GM12878 (cell line): ENCODE results near the gene POLE4. TPM values are rescaled to one million over a fixed set of nuclear protein-coding genes. Genes with fewer than 3 reads are reported as not detected.

ENCODE experiments used
- ATAC-seq: fragments of 200-7000 bp; cut with Tn5 transposase; 3 replicates; pipeline ENCODE4 v1.9.1; 2020; ENCODE audit warnings: mild to moderate bottlenecking, moderate library complexity
- BruUV-seq: library from RNA; stranded (reverse); fragments of 400-500 nt; replicated peaks from 2 replicates; lab custom pipeline; 2021; lab: Mats Ljungman, UMichigan
- CTCF ChIA-PET: fragments of 300-600 bp; sonication (Branson Sonifier 250); formaldehyde crosslinking; extraction: SDS; loops from one replicate; lab custom pipeline; 2021; ENCODE audit warnings: inconsistent platforms; lab: Yijun Ruan, JAX
- POLR2A ChIA-PET: fragments of 350-600 bp; formaldehyde crosslinking; extraction: SDS; loops from one replicate; lab custom pipeline; 2021; ENCODE audit warnings: inconsistent platforms; lab: Charles Lee
- RAD21 ChIA-PET: fragments of 300-600 bp; sonication (Branson Sonifier 250); formaldehyde crosslinking; loops from one replicate; lab custom pipeline; 2023; ENCODE audit warnings: antibody characterized with exemption; ENCODE audit not compliant: unreplicated experiment; lab: Charles Lee
- SMC1A ChIA-PET: fragments of 300-600 bp; sonication (Branson Sonifier 250); formaldehyde crosslinking; loops from one replicate; lab custom pipeline; 2023; ENCODE audit not compliant: unreplicated experiment, uncharacterized antibody; lab: Charles Lee
- DNase-seq: peaks from one replicate; pipeline ENCODE4 v3.0.0-alpha.2; 2011; ENCODE audit warnings: low read depth, low spot score
- FAIRE-seq: peaks from 3 replicates; lab custom pipeline; 2011; peaks lifted over from hg19 to GRCh38; lab: Jason Lieb, UNC
- H2AFZ ChIP-seq: 2 replicates; pipeline ENCODE4 v1.6.0; 2011; ENCODE audit warnings: low read depth, low read length, control low read depth; ENCODE audit not compliant: control insufficient read depth
- H3K27ac ChIP-seq: 2 replicates; pipeline ENCODE4 v1.5.1; 2011; ENCODE audit warnings: control low read depth; ENCODE audit not compliant: control insufficient read depth, insufficient read depth
- H3K27me3 ChIP-seq, 2 experiments: replicated peaks in 1 of 2; 2 replicates each; pipeline versions ENCODE4 v1.6.0 to v1.6.1; 2011; ENCODE audit warnings: low read length in 1 of 2; ENCODE audit not compliant: control insufficient read depth in 2 of 2, insufficient read depth in 2 of 2
- H3K36me3 ChIP-seq, 2 experiments: 2 replicates each; pipeline ENCODE4 v1.5.1; 2011; ENCODE audit warnings: low read length in 1 of 2; ENCODE audit not compliant: control insufficient read depth in 2 of 2, insufficient read depth in 2 of 2
- H3K4me1 ChIP-seq: 2 replicates; pipeline ENCODE4 v1.6.1; 2011; ENCODE audit warnings: mild to moderate bottlenecking, low read length, moderate library complexity, mixed read lengths; ENCODE audit not compliant: control insufficient read depth, insufficient read depth
- H3K4me2 ChIP-seq: 2 replicates; pipeline ENCODE4 v1.6.0; 2011; ENCODE audit warnings: control low read depth; ENCODE audit not compliant: control insufficient read depth, insufficient read depth
- H3K4me3 ChIP-seq: fragments of 200-600 bp; sonication (generic); 2 replicates; pipeline ENCODE4 v1.5.1; 2016
- H3K79me2 ChIP-seq: 2 replicates; pipeline ENCODE4 v1.6.0; 2011; ENCODE audit warnings: low read length; ENCODE audit not compliant: control insufficient read depth, insufficient read depth
- H3K9ac ChIP-seq: 2 replicates; pipeline ENCODE4 v1.8.0; 2011; ENCODE audit warnings: low read length, control low read depth, mixed read lengths; ENCODE audit not compliant: control insufficient read depth, insufficient read depth
- H3K9me3 ChIP-seq: replicated peaks from 3 replicates; pipeline ENCODE4 v1.5.1; 2011; ENCODE audit warnings: mild to moderate bottlenecking, low read length; ENCODE audit not compliant: control insufficient read depth, insufficient read depth
- H4K20me1 ChIP-seq: 2 replicates; pipeline ENCODE4 v1.6.0; 2011; ENCODE audit not compliant: control insufficient read depth, insufficient read depth
- KAT2A ChIP-seq: conservative IDR thresholded peaks from 2 replicates; pipeline ENCODE4 v1.6.1; 2011; ENCODE audit warnings: low read depth, low read length; ENCODE audit not compliant: control insufficient read depth
- NR2F1 ChIP-seq: fragments of 450-650 bp; conservative IDR thresholded peaks from 2 replicates; pipeline ENCODE4 v1.6.1; 2017; ENCODE audit warnings: mild to moderate bottlenecking
- RUNX3 ChIP-seq: IDR thresholded peaks from 2 replicates; pipeline ENCODE4 v1.6.1; 2012; ENCODE audit warnings: low read length, inconsistent platforms
- WGBS: methylation state at CpG from one replicate; pipeline ENCODE4 v1.1.6; 2016; ENCODE audit warnings: low lambda C conversion rate; ENCODE audit not compliant: insufficient replicate concordance, insufficient coverage; ENCODE audit errors: missing lambda C conversion rate; 5-methylcytosine and 5-hydroxymethylcytosine counted together
- in situ Hi-C: fragments of 300-500 bp; cut with MboI; formaldehyde crosslinking; loops from 9 replicates; pipeline ENCODE4 v1.14.3; 2018; ENCODE audit warnings: mixed read lengths
- intact Hi-C: fragments of 100-400 bp; cut with micrococcal nuclease; formaldehyde crosslinking; loops from one replicate; pipeline ENCODE4 v1.14.2; 2022; ENCODE audit not compliant: unreplicated experiment
- polyA plus RNA-seq, 11 experiments: library from polyadenylated mRNA; depleted of rRNA in 4 of 11; unstranded in 6 of 11; stranded (reverse) in 5 of 11; fragments of >200 nt; fragmentation: Nextera tagmentation in 4 of 11; fragmentation: Illumina TruSeq in 1 of 11; extraction: Ambion mirVana in 4 of 11; extraction: Trizol in 1 of 11; gene quantifications; 1 replicate in 1 of 11; 2 replicates in 10 of 11; pipeline versions ENCODE4 v1.2.1 to v1.2.3, GENCODE V29; 2011 to 2016; ENCODE audit warnings: inconsistent platforms in 2 of 11, missing spikeins in 2 of 11, low read depth in 1 of 11
- total RNA-seq, 4 experiments: library from RNA; depleted of rRNA in 3 of 4; stranded (reverse); fragments of >200 nt in 3 of 4; fragmentation: Illumina TruSeq in 1 of 4; extraction: Trizol in 1 of 4; gene quantifications; 2 replicates each; pipeline versions ENCODE4 v1.2.1 to v1.2.3, GENCODE V29; 2013 to 2021
- TF ChIP-seq, protein P1 (sequence below): IDR thresholded peaks from 2 replicates; pipeline ENCODE4 v1.6.1; 2012; ENCODE audit warnings: improper control_type of control experiment, low read depth, low read length; ENCODE audit not compliant: insufficient replicate concordance

Gene POLE4
- total and polyA plus RNA-seq, 10 of the 15 experiments (the other 5 are each of a cell fraction or from before 2014, with no cell fraction given): 38.5 to 221 (median 66.8) TPM

- TF ChIP-seq, protein P1, sequence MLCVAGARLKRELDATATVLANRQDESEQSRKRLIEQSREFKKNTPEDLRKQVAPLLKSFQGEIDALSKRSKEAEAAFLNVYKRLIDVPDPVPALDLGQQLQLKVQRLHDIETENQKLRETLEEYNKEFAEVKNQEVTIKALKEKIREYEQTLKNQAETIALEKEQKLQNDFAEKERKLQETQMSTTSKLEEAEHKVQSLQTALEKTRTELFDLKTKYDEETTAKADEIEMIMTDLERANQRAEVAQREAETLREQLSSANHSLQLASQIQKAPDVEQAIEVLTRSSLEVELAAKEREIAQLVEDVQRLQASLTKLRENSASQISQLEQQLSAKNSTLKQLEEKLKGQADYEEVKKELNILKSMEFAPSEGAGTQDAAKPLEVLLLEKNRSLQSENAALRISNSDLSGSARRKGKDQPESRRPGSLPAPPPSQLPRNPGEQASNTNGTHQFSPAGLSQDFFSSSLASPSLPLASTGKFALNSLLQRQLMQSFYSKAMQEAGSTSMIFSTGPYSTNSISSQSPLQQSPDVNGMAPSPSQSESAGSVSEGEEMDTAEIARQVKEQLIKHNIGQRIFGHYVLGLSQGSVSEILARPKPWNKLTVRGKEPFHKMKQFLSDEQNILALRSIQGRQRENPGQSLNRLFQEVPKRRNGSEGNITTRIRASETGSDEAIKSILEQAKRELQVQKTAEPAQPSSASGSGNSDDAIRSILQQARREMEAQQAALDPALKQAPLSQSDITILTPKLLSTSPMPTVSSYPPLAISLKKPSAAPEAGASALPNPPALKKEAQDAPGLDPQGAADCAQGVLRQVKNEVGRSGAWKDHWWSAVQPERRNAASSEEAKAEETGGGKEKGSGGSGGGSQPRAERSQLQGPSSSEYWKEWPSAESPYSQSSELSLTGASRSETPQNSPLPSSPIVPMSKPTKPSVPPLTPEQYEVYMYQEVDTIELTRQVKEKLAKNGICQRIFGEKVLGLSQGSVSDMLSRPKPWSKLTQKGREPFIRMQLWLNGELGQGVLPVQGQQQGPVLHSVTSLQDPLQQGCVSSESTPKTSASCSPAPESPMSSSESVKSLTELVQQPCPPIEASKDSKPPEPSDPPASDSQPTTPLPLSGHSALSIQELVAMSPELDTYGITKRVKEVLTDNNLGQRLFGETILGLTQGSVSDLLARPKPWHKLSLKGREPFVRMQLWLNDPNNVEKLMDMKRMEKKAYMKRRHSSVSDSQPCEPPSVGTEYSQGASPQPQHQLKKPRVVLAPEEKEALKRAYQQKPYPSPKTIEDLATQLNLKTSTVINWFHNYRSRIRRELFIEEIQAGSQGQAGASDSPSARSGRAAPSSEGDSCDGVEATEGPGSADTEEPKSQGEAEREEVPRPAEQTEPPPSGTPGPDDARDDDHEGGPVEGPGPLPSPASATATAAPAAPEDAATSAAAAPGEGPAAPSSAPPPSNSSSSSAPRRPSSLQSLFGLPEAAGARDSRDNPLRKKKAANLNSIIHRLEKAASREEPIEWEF: no peak
- no peak for TF ChIP-seq NR2F1
Measured at GRCh38 chr2:74911061-74911460, 47.4 kb upstream of the POLE4 start (continued).

GRCh38 chr2:74915743-74916142 lies 42.7 kb upstream of the POLE4 start:
- intact Hi-C loops: loop anchor here (5.0 kb wide), 1 partner anchor 692 kb away; no protein-coding TSS in a partner anchor
- ATAC-seq: peak; percentile 73
- no peak for TF ChIP-seq KAT2A
- peak; percentile 57 for TF ChIP-seq RUNX3
- BruUV-seq: no TSS peak
- Histone ChIP-seq H4K20me1 (no peaks in the 10 kb centered on the region), H3K4me2 (no peak overlapping the region), H3K27ac (no peak overlapping the region), H3K4me1 (peaks cover 6% of the 10 kb centered on the region; the same call in 1 of the 2 replicates), H3K36me3 (no peaks in the 10 kb centered on the region), H3K27me3 (no peaks in the 10 kb centered on the region), H3K79me2 (no peaks in the 10 kb centered on the region), H3K9ac (no peak overlapping the region), H3K4me3 (no peak overlapping the region), H2AFZ (no peak overlapping the region), H3K9me3 (no peaks in the 10 kb centered on the region)
- 10% methylated on average over 4 of the region's 4 CpGs for WGBS
- peak; percentile 11 for DNase-seq
- SMC1A ChIA-PET: interaction anchor here (0.6 to 1.5 kb wide), 4 partner anchors 47 to 703 kb away, joined by 3 to 4 read pairs (median 4); no protein-coding TSS in a partner anchor
- POLR2A ChIA-PET: no interaction called here
- RAD21 ChIA-PET: interaction anchor here (1.0 kb wide), 2 partner anchors 491 to 517 kb away, joined by 3 to 4 read pairs; no protein-coding TSS in a partner anchor
- in situ Hi-C loops: loop anchor here (5.0 kb wide), 1 partner anchor 692 kb away; no protein-coding TSS in a partner anchor
- CTCF ChIA-PET: interaction anchor here (0.6 to 1.8 kb wide), 5 partner anchors 68 to 693 kb away, joined by 3 to 8 read pairs (median 4); no protein-coding TSS in a partner anchor
- FAIRE-seq: no peak
